Activated CD4-positive, alpha-beta memory T cell treated with anti-CD3 and anti-CD28 coated beads, Interleukin-2, amount 10 ng/mL, durations not matched to agents 7 days and 5 days (primary cell): ENCODE measurements around the gene CLTC. TPM values are rescaled to one million over a fixed set of nuclear protein-coding genes. Genes with fewer than 3 reads are reported as not detected.

Experiments
- CTCF ChIA-PET: fragments of 350-600 bp; sonication (Branson Sonifier 250); formaldehyde crosslinking; loops from one replicate; lab custom pipeline; 2021; ENCODE audit warnings: antibody characterized with exemption, inconsistent platforms; lab: Charles Lee
- POLR2A ChIA-PET: fragments of 350-600 bp; sonication (Branson Sonifier 250); formaldehyde crosslinking; loops from one replicate; lab custom pipeline; 2021; ENCODE audit warnings: antibody characterized with exemption; lab: Charles Lee
- DNase-seq: peaks from one replicate; pipeline ENCODE4 v3.0.0-alpha.2; 2020
- H3K27ac Mint-ChIP-seq: one replicate; pipeline ENCODE4 v1.8.0; 2021; ENCODE audit warnings: mild to moderate bottlenecking, mixed read lengths
- H3K27me3 Mint-ChIP-seq: one replicate; pipeline ENCODE4 v1.8.0; 2021; ENCODE audit warnings: mixed read lengths
- H3K36me3 Mint-ChIP-seq: one replicate; pipeline ENCODE4 v1.8.0; 2021; ENCODE audit warnings: low read depth, mixed read lengths
- H3K4me1 Mint-ChIP-seq: one replicate; pipeline ENCODE4 v1.8.0; 2021; ENCODE audit warnings: mixed read lengths
- H3K4me3 Mint-ChIP-seq: one replicate; pipeline ENCODE4 v1.8.0; 2021; ENCODE audit warnings: mild to moderate bottlenecking, mixed read lengths
- H3K9me3 Mint-ChIP-seq: one replicate; pipeline ENCODE4 v1.8.0; 2021; ENCODE audit warnings: mixed read lengths
- total RNA-seq, 2 experiments: library from RNA; stranded (reverse); gene quantifications; one replicate each; pipeline ENCODE4 v1.2.3, GENCODE V29; 2021

CLTC gene
- total RNA-seq, 2 experiments from 2014 or later, result 156 to 163 TPM

DNA sequence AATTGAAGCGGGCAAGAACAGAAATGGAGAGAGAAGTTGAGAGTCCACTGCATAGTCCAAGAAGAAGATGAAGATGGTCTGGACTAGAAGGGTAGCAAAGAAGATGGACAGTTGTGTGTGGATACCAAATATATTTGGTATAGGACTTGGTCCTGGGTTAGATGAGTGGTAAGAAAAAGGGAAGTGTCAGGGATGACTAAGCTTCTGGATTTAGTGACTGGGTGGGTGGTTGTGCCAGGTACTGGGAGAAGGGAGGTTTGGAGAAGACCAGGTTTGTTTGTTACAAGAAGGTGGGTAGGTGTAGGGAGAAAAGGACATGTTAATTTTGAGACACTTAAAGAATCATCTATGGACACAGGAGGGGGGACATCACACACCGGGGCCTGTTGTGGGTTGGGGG is 93.2 kb downstream of the CLTC start:
- ChIA-PET POLR2A (no interaction called here), CTCF (no interaction called here)
- Mint-ChIP-seq H3K36me3 (peaks cover 5% of the 10 kb centered on the region), H3K27me3 (no peaks in the 10 kb centered on the region), H3K27ac (no peak overlapping the region), H3K4me1 (peaks cover 28% of the 10 kb centered on the region), H3K4me3 (no peak overlapping the region), H3K9me3 (no peaks in the 10 kb centered on the region)
- DNase-seq, result no peak

DNA sequence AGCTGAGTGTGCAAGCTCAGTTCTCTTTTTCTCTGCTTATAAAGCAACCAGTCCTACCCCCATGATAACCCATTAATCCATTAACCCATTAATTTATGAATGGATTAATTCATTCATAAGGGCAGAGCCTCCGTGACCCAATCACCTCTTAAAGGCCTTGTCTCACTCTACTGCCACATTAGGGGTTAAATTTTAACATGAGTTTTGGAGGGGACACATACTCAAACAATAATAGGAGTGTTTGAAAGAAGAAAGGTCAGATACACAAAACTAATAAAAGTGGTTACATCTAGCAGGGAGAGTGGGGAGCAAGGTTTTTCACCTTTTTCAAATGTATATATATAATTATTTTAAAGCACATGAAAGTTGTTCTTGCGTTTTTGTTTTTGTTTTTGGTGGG is 94.6 kb downstream of the CLTC start:
- POLR2A ChIA-PET, result no interaction called here
- CTCF ChIA-PET, result no interaction called here

DNA sequence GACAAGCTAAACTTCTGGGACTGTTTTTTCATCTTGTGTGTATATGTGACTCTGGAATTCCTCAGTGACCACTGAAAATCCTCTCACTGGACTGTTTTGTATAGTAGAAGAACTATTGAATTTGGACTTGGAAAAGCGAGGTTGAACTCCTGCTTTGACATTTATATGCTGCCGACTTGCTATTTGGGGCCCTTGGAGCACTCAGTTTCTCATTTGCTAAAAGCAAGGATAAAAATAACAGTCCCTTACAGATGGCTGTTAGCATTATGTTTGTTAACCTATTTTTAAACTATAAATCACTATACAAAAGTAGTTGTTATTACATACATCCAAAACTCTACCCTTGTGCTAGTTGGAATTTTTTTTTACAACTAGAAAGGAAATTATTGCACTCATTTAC is 96.7 kb downstream of the CLTC start:
- Mint-ChIP-seq H3K9me3 (no peaks in the 10 kb centered on the region), H3K27ac (no peak overlapping the region), H3K27me3 (no peaks in the 10 kb centered on the region), H3K36me3 (peaks cover 10% of the 10 kb centered on the region), H3K4me1 (peaks cover 13% of the 10 kb centered on the region), H3K4me3 (no peak overlapping the region)
- ChIA-PET POLR2A (no interaction called here), CTCF (no interaction called here)
- DNase-seq, result no peak

More for the DNA sequence above, 94.6 kb downstream of the CLTC start:
- Mint-ChIP-seq H3K9me3 (no peaks in the 10 kb centered on the region), H3K27me3 (no peaks in the 10 kb centered on the region), H3K27ac (no peak overlapping the region), H3K4me3 (no peak overlapping the region), H3K4me1 (peaks cover 22% of the 10 kb centered on the region), H3K36me3 (peaks cover 10% of the 10 kb centered on the region)
- DNase-seq, result no peak

DNA sequence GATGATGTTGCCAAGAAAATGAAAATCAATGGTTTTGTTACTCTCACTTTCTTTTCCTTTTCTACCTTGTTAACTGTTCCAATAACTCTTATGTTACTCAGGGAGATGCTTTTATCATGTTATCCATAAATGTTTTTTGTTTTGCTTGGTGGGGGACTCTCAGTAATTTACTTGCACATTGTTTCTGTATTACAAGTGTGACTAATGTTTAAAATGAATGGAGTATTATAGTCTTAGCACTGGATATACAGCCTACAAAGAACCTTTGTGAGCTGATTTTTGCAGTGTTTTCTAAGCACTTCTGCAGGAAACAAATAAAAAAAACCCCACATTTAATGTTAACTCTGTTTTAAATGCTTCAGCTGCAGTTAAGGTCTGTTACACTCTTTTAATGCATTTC is 99.8 kb downstream of the CLTC start:
- DNase-seq, result no peak
- Mint-ChIP-seq H3K4me3 (no peak overlapping the region), H3K27ac (no peak overlapping the region), H3K27me3 (no peaks in the 10 kb centered on the region), H3K9me3 (no peaks in the 10 kb centered on the region), H3K4me1 (peaks cover 10% of the 10 kb centered on the region), H3K36me3 (peaks cover 5% of the 10 kb centered on the region)
- ChIA-PET POLR2A (no interaction called here), CTCF (no interaction called here)

DNA sequence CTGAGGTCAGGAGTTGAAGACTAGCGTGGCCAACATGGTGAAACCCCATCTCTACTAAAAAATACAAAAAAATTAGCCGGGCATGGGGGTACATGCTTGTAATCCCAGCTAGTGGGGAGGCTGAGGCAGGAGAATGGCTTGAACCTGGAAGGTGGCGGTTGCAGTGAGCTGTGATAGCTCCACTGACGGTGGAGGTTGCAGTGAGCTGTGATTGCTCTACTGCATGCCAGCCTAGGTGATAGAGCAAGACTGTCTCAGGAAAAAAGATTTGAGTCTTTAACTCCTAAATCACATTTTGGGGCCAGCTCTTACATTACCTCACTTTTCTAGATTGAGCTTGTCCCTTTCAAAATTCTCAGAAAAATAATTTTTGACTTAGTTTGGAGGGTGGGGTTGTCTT is 102.9 kb downstream of the CLTC start:
- Mint-ChIP-seq H3K4me1 (peaks cover 8% of the 10 kb centered on the region), H3K36me3 (peaks cover 5% of the 10 kb centered on the region), H3K27ac (no peak overlapping the region), H3K4me3 (no peak overlapping the region), H3K27me3 (no peaks in the 10 kb centered on the region), H3K9me3 (no peaks in the 10 kb centered on the region)
- DNase-seq, result no peak
- ChIA-PET CTCF (no interaction called here), POLR2A (interaction anchor here (0.5 to 2.9 kb wide), 2 partner anchors 15 to 128 kb away, joined by 4 to 8 read pairs; partner anchors contain the start of genes PTRH2 and VMP1)

DNA sequence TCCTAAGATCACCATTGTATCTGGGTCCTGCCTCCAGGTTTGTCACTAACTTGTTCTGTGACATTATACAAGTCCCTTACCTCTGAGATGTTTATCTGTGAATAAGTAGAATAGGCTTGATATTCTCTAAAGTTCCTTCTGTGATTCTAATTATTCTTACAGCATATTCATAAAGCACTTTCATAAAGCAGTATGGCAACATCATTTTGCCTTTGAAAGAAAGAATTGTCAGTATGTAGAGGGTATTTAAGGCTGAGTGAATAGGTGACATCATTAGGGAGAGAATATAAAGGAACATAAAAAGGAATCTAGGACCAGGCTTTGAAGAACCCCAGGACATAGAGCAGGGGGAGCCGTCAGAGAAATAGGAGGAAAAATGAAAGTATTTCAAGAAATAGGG is 103.3 kb downstream of the CLTC start:
- Mint-ChIP-seq H3K36me3 (peaks cover 5% of the 10 kb centered on the region), H3K4me3 (no peak overlapping the region), H3K27me3 (no peaks in the 10 kb centered on the region), H3K27ac (no peak overlapping the region), H3K4me1 (peaks cover 8% of the 10 kb centered on the region), H3K9me3 (no peaks in the 10 kb centered on the region)
- POLR2A ChIA-PET, result interaction anchor here (2.9 kb wide), 1 partner anchor 15 kb away, joined by 8 read pairs; the partner anchor contains the start of genes PTRH2 and VMP1
- CTCF ChIA-PET, result no interaction called here
- no peak for DNase-seq

DNA sequence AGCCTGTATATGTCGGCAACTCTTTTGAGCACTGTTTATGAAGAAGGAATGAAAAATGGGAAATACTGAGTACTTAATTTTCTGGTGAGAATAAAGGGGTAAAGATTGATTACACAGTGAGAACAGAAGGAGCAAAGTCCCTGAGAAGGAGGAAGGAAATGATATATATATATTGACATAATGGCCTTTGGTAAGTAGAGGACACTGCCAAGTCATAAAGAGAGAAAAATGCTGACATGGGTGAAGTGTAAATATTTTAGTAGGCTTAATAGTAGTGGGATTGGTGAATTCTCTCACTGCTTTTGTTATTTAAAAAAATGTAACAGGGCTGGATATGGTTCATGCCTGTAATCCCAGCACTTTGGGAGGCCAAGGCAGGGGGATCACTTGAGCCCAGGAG is 103.9 kb downstream of the CLTC start:
- ChIA-PET POLR2A (no interaction called here), CTCF (interaction anchor here (0.6 kb wide), 1 partner anchor 22 kb away, joined by 5 read pairs; no protein-coding TSS in a partner anchor)

DNA sequence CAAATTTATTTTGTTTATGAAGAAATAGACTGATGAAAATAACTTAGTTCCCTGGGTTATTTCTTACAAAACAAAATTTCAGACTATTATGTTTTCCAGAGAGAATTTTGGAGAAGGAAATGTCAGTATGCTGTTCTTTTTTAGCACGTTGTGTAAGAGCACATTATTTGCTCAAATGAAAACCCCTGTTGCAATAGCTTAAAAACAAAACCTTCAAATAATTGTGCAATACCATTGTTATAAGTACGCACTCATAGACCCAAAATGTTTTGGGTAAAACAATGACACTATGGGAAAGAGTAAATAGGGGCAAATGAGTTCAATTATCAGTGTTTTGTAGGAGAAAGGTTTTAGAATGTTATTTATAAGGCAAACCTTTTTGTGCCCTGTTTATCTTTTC is 106.0 kb downstream of the CLTC start:
- Mint-ChIP-seq H3K36me3 (peaks cover 3% of the 10 kb centered on the region), H3K9me3 (no peaks in the 10 kb centered on the region), H3K27ac (no peak overlapping the region), H3K4me1 (peaks cover 12% of the 10 kb centered on the region), H3K27me3 (no peaks in the 10 kb centered on the region), H3K4me3 (no peak overlapping the region)
- ChIA-PET POLR2A (interaction anchor here (2.4 kb wide), 1 partner anchor 17 kb away, joined by 9 read pairs; the partner anchor contains the start of genes PTRH2 and VMP1), CTCF (no interaction called here)
- DNase-seq, result no peak

More for the DNA sequence above, 103.9 kb downstream of the CLTC start:
- no peak overlapping the region for H3K4me3 Mint-ChIP-seq
- no peak overlapping the region for H3K27ac Mint-ChIP-seq
- no peaks in the 10 kb centered on the region for H3K9me3 Mint-ChIP-seq
- peaks cover 2% of the 10 kb centered on the region for H3K36me3 Mint-ChIP-seq
- DNase-seq, result no peak
- H3K4me1 Mint-ChIP-seq, result peaks cover 5% of the 10 kb centered on the region
- no peaks in the 10 kb centered on the region for H3K27me3 Mint-ChIP-seq

DNA sequence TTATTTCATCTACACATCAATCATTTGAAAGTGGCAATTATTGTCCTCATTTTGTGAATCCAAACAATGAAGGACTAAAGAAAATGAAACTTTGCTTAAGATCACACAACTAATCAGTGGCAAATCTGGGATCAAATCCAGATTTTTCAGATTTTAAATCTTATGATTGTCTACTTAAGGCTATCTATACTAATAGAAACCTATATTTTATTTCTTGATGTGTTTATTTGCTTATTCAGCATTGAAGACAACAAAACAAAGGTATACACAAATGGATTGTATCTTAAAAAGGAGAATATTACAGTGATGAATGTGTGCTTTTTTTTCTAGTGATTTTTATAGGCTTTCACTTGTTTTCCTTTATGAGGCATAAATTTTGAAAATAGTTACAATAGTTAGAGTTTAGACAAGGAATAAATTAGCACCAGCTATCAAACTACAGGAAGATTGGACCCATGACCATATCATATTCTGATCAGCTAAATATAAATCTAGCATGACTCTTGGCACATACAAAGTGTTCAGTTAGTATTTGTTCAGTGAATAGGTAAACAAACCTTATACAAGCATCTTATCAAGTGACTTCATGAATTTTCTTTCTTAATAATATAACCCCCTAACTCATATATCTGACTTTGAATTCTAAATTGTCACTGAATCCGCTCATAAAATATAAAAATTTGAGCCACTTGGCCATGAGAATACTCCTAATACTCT is 108.3 kb downstream of the CLTC start:
- DNase-seq, result no peak
- H3K4me1 Mint-ChIP-seq, result peaks cover 14% of the 10 kb centered on the region
- POLR2A ChIA-PET, result no interaction called here
- H3K27ac Mint-ChIP-seq, result no peak overlapping the region
- H3K36me3 Mint-ChIP-seq, result peaks cover 8% of the 10 kb centered on the region
- no peaks in the 10 kb centered on the region for H3K27me3 Mint-ChIP-seq
- H3K9me3 Mint-ChIP-seq, result no peaks in the 10 kb centered on the region
- H3K4me3 Mint-ChIP-seq, result no peak overlapping the region
- CTCF ChIA-PET, result interaction anchor here (1.4 kb wide), 1 partner anchor 18 kb away, joined by 4 read pairs; no protein-coding TSS in a partner anchor

DNA sequence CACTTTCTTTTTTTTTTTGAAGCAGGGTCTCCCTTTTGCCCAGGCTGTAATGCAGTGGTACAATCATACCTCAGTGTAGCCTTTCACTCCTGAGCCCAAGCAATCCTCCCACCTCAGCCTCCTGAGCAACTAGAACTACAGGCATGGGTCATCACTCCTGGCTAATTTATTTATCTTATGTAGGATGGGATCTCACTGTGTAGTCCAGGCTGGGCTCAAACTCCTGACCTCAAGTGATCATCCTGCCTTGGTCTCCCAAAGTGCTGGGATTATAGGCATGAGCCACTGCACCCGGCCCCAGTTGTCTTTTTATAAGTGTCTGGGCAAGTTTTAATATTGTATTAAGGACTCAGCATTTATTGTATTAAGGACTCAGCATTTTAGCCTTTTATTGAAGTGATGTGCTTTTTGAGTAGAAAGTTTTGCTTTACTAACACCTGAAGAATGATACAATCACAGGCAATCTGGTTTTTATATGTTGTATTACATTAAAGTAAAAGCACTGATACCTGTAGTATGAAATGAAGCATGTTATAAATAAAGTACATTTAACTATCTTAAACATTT is 110.7 kb downstream of the CLTC start:
- CTCF ChIA-PET, result no interaction called here
- POLR2A ChIA-PET, result no interaction called here
- H3K9me3 Mint-ChIP-seq, result no peaks in the 10 kb centered on the region

DNA sequence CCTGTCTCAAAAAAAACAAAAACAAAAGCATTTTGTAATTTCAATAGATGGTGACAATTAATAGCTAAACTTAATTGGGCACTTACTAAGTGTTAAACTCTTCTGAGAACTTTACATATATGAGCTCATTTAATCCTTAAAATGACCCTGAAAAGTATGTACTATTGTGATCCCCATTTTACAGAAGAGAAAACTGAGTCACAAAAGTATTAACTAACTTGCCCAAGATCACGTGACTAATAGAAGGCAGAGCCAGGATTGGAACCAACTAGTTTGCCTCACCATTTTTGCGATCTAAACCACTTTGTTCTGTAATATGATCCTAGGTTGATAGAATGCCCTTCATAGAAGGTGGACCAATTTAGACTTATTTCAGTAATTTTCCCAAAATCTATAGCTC is 114.0 kb downstream of the CLTC start:
- Mint-ChIP-seq H3K27me3 (no peaks in the 10 kb centered on the region), H3K4me3 (no peak overlapping the region), H3K36me3 (peaks cover 11% of the 10 kb centered on the region), H3K27ac (no peak overlapping the region), H3K9me3 (no peaks in the 10 kb centered on the region), H3K4me1 (peaks cover 12% of the 10 kb centered on the region)
- no peak for DNase-seq
- POLR2A ChIA-PET, result no interaction called here
- CTCF ChIA-PET, result interaction anchor here (0.6 to 2.3 kb wide), 4 partner anchors 12 to 231 kb away, joined by 3 to 7 read pairs (median 4); partner anchors contain the start of gene RNFT1

More for the DNA sequence above, 110.7 kb downstream of the CLTC start:
- H3K36me3 Mint-ChIP-seq, result peaks cover 11% of the 10 kb centered on the region
- H3K4me3 Mint-ChIP-seq, result no peak overlapping the region
- no peaks in the 10 kb centered on the region for H3K27me3 Mint-ChIP-seq
- DNase-seq, result no peak
- no peak overlapping the region for H3K27ac Mint-ChIP-seq
- peaks cover 13% of the 10 kb centered on the region for H3K4me1 Mint-ChIP-seq

DNA sequence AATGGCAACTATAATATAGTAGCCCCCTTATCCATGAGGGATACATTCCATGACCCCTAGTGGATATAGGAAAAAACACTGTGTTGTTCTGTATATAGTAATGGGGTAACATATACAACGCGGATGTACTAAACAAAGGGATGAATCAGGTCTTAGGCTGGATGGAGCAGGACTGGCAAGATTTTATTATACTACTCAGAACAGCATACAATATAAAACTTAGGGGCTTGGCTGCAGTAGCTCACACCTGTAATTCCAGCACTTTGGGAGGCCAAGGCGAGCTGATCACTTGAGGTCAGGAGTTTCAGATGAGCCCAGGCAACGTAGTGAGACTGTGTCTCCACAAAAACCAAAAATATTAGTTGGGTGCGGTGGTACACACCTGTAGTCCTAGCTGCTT is 114.5 kb downstream of the CLTC start:
- no peak for DNase-seq
- H3K27ac Mint-ChIP-seq, result no peak overlapping the region
- peaks cover 10% of the 10 kb centered on the region for H3K4me1 Mint-ChIP-seq
- H3K4me3 Mint-ChIP-seq, result no peak overlapping the region
- ChIA-PET CTCF (interaction anchor here (0.6 to 2.3 kb wide), 6 partner anchors 12 to 304 kb away, joined by 3 to 7 read pairs (median 4); partner anchors contain the start of gene RNFT1), POLR2A (no interaction called here)
- H3K36me3 Mint-ChIP-seq, result peaks cover 11% of the 10 kb centered on the region
- no peaks in the 10 kb centered on the region for H3K27me3 Mint-ChIP-seq
- no peaks in the 10 kb centered on the region for H3K9me3 Mint-ChIP-seq

DNA sequence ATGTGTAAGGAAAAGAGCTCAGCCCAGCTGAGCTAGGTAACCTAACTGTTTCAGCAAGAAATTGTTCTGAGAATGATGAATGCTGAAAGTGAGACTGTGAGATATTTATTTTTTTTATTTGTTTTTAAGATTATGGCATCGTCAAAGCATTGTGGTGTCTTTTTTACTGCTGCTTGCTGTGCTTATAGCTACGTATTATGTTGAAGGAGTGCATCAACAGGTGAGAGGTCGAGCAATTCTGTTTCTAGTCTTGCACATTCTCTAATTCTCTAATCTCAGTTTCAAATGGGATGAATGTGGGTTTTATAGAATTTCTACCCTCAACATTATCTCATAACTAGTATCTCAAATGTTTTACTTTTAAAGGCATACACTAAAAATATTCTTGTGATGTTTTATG is 117.6 kb downstream of the CLTC start:
- CTCF ChIA-PET, result no interaction called here
- Mint-ChIP-seq H3K4me1 (peaks cover 2% of the 10 kb centered on the region), H3K36me3 (peaks cover 19% of the 10 kb centered on the region), H3K27ac (no peak overlapping the region), H3K9me3 (no peaks in the 10 kb centered on the region), H3K4me3 (no peak overlapping the region), H3K27me3 (no peaks in the 10 kb centered on the region)
- POLR2A ChIA-PET, result no interaction called here
- DNase-seq, result no peak
